GM06990 (cell line): ENCODE data around the gene TBX15.

Source experiments
- DNase-seq: peaks from one replicate; pipeline ENCODE4 v3.0.0-alpha.2; 2011; ENCODE audit not compliant: insufficient read length; ENCODE audit errors: extremely low read depth
- H3K27me3 ChIP-seq: replicated peaks from 2 replicates; pipeline ENCODE4 v1.6.0; 2011; ENCODE audit warnings: low read length; ENCODE audit not compliant: control insufficient read depth, insufficient read depth
- H3K36me3 ChIP-seq: 2 replicates; pipeline ENCODE4 v1.5.1; 2011; ENCODE audit warnings: low read length; ENCODE audit not compliant: control insufficient read depth, insufficient read depth
- H3K4me3 ChIP-seq: replicated peaks from 2 replicates; pipeline ENCODE4 v1.5.1; 2011; ENCODE audit warnings: low read depth, mild to moderate bottlenecking, control low read depth, low read length
- CTCF ChIP-seq: IDR thresholded peaks from 2 replicates; pipeline ENCODE4 v1.5.1; 2011; ENCODE audit warnings: low read length, control low read depth, mild to moderate bottlenecking, inconsistent platforms; ENCODE audit not compliant: insufficient read depth, poor library complexity, severe bottlenecking

Gene TBX15

GRCh38 chr1:118905671-118906070 lies 82.5 kb downstream of the TBX15 start:
- no peak for TF ChIP-seq CTCF
- Histone ChIP-seq H3K27me3 (no peaks in the 10 kb centered on the region), H3K36me3 (no peaks in the 10 kb centered on the region), H3K4me3 (no peak overlapping the region)
- no peak for DNase-seq

- Histone ChIP-seq H3K4me3 (no peak overlapping the region), H3K27me3 (no peaks in the 10 kb centered on the region), H3K36me3 (no peaks in the 10 kb centered on the region)
- no peak for DNase-seq
- TF ChIP-seq CTCF = no peak
Measured at GRCh38 chr1:118905196-118905595, 82.9 kb downstream of the TBX15 start.

GRCh38 chr1:118902711-118903191 lies 85.4 kb downstream of the TBX15 start:
- no peak overlapping the region for H3K4me3 ChIP-seq
- DNase-seq = no peak
- no peaks in the 10 kb centered on the region for H3K27me3 ChIP-seq
- no peaks in the 10 kb centered on the region for H3K36me3 ChIP-seq
- no peak for TF ChIP-seq CTCF

GRCh38 chr1:118902299-118902698 lies 85.8 kb downstream of the TBX15 start:
- Histone ChIP-seq H3K27me3 (no peaks in the 10 kb centered on the region), H3K4me3 (no peak overlapping the region), H3K36me3 (no peaks in the 10 kb centered on the region)
- no peak for DNase-seq
- no peak for TF ChIP-seq CTCF

- H3K4me3 ChIP-seq = no peak overlapping the region
- no peak for TF ChIP-seq CTCF
- H3K36me3 ChIP-seq = no peaks in the 10 kb centered on the region
- no peak for DNase-seq
- no peaks in the 10 kb centered on the region for H3K27me3 ChIP-seq
Measured at GRCh38 chr1:118900643-118901440, 87.3 kb downstream of the TBX15 start.
